WTC11 (cell line): ENCODE measurements around the gene HSD11B1L. TPM values are rescaled to one million over a fixed set of nuclear protein-coding genes. Genes with fewer than 3 reads are reported as not detected.

Experiments used
- ATAC-seq: fragments of 200-7000 bp; cut with Tn5 transposase; 2 replicates; pipeline ENCODE4 v1.10.0; 2021; ENCODE audit warnings: mild to moderate bottlenecking, moderate library complexity
- CTCF ChIA-PET: fragments of 300-600 bp; sonication (Branson Sonifier 250); formaldehyde crosslinking; loops from one replicate; lab custom pipeline; 2021; ENCODE audit warnings: antibody characterized with exemption; lab: Charles Lee
- POLR2A ChIA-PET: fragments of 350-600 bp; sonication (Branson Sonifier 250); formaldehyde crosslinking; loops from one replicate; lab custom pipeline; 2021; ENCODE audit warnings: antibody characterized with exemption; lab: Charles Lee
- DNase-seq: peaks from one replicate; pipeline ENCODE4 v3.0.0; 2021; ENCODE audit warnings: low spot score
- H3K27ac Mint-ChIP-seq: 2 replicates; pipeline ENCODE4 v1.8.0; 2021; ENCODE audit warnings: mixed read lengths
- H3K27me3 Mint-ChIP-seq: 2 replicates; pipeline ENCODE4 v1.8.0; 2021; ENCODE audit warnings: low read depth, mild to moderate bottlenecking, moderate library complexity, mixed read lengths
- H3K36me3 Mint-ChIP-seq: 2 replicates; pipeline ENCODE4 v1.8.0; 2021; ENCODE audit warnings: mixed read lengths
- H3K4me1 Mint-ChIP-seq: 2 replicates; pipeline ENCODE4 v1.8.0; 2022; ENCODE audit warnings: mixed read lengths
- H3K4me3 Mint-ChIP-seq: 2 replicates; pipeline ENCODE4 v1.8.0; 2021; ENCODE audit warnings: mild to moderate bottlenecking, moderate library complexity, mixed read lengths
- H3K9me3 Mint-ChIP-seq: 2 replicates; pipeline ENCODE4 v1.8.0; 2021; ENCODE audit warnings: mixed read lengths
- ATF1 ChIP-seq: sonication (generic); formaldehyde crosslinking; IDR thresholded peaks from 2 replicates; pipeline ENCODE4 v1.8.1; 2023; ENCODE audit warnings: mild to moderate bottlenecking, moderate library complexity, missing genetic modification reagents
- CTCF ChIP-seq: fragments of 200-600 bp; IDR thresholded peaks from 2 replicates; pipeline ENCODE4 v1.8.0; 2022; ENCODE audit warnings: antibody characterized with exemption
- EMX1 ChIP-seq: fragments of 250-450 bp; sonication (Bioruptor Pico); IDR thresholded peaks from 2 replicates; pipeline ENCODE4 v1.8.0; 2021; ENCODE audit warnings: mild to moderate bottlenecking
- ERG ChIP-seq: fragments of 250-450 bp; sonication (Bioruptor Pico); IDR thresholded peaks from 2 replicates; pipeline ENCODE4 v1.8.0; 2021; ENCODE audit warnings: mild to moderate bottlenecking
- ESRRA ChIP-seq: sonication (generic); formaldehyde crosslinking; IDR thresholded peaks from 2 replicates; pipeline ENCODE4 v1.8.1; 2022; ENCODE audit warnings: mild to moderate bottlenecking, missing genetic modification reagents, borderline replicate concordance
- ETV6 ChIP-seq: sonication (generic); formaldehyde crosslinking; IDR thresholded peaks from 2 replicates; pipeline ENCODE4 v1.8.1; 2022; ENCODE audit warnings: mild to moderate bottlenecking, missing genetic modification reagents
- FOXJ3 ChIP-seq: sonication (generic); formaldehyde crosslinking; IDR thresholded peaks from 2 replicates; pipeline ENCODE4 v1.9.0; 2021; ENCODE audit warnings: missing genetic modification reagents, mild to moderate bottlenecking, borderline replicate concordance
- FOXP4 ChIP-seq: sonication (generic); formaldehyde crosslinking; IDR thresholded peaks from 2 replicates; pipeline ENCODE4 v1.8.0; 2022; ENCODE audit warnings: mild to moderate bottlenecking, missing genetic modification reagents
- GRHL2 ChIP-seq: fragments of 250-450 bp; sonication (Bioruptor Pico); IDR thresholded peaks from 2 replicates; pipeline ENCODE4 v1.8.0; 2022; ENCODE audit warnings: mild to moderate bottlenecking, moderate library complexity; ENCODE audit not compliant: insufficient replicate concordance, severe bottlenecking
- HMGXB4 ChIP-seq: sonication (generic); formaldehyde crosslinking; IDR thresholded peaks from 2 replicates; pipeline ENCODE4 v1.8.1; 2023; ENCODE audit warnings: mild to moderate bottlenecking, moderate library complexity, missing genetic modification reagents
- JUN ChIP-seq: sonication (generic); formaldehyde crosslinking; IDR thresholded peaks from 2 replicates; pipeline ENCODE4 v1.8.0; 2023; ENCODE audit warnings: mild to moderate bottlenecking, missing genetic modification reagents
- MAX ChIP-seq: sonication (generic); formaldehyde crosslinking; IDR thresholded peaks from 2 replicates; pipeline ENCODE4 v1.8.0; 2022; ENCODE audit warnings: mild to moderate bottlenecking, missing genetic modification reagents
- MYBL2 ChIP-seq: sonication (generic); formaldehyde crosslinking; IDR thresholded peaks from 2 replicates; pipeline ENCODE4 v1.8.1; 2023; ENCODE audit warnings: mild to moderate bottlenecking, moderate library complexity, missing genetic modification reagents
- NR1H2 ChIP-seq: sonication (generic); formaldehyde crosslinking; IDR thresholded peaks from 2 replicates; pipeline ENCODE4 v1.9.0; 2021; ENCODE audit warnings: mild to moderate bottlenecking, moderate library complexity, missing genetic modification reagents
- NR3C1 ChIP-seq: sonication (generic); formaldehyde crosslinking; conservative IDR thresholded peaks from 2 replicates; pipeline ENCODE4 v1.8.1; 2023; ENCODE audit warnings: low read depth, mild to moderate bottlenecking, missing genetic modification reagents
- OVOL2 ChIP-seq: fragments of 250-450 bp; sonication (Bioruptor Pico); IDR thresholded peaks from 2 replicates; pipeline ENCODE4 v1.9.0; 2021; ENCODE audit warnings: mild to moderate bottlenecking, borderline replicate concordance
- RORB ChIP-seq: fragments of 250-450 bp; sonication (Bioruptor Pico); IDR thresholded peaks from 2 replicates; pipeline ENCODE4 v1.9.0; 2021; ENCODE audit warnings: mild to moderate bottlenecking
- SMAD3 ChIP-seq: sonication (generic); formaldehyde crosslinking; IDR thresholded peaks from 2 replicates; pipeline ENCODE4 v1.8.0; 2022; ENCODE audit warnings: missing genetic modification reagents, mild to moderate bottlenecking, borderline replicate concordance
- SOX15 ChIP-seq: fragments of 250-450 bp; sonication (Bioruptor Pico); IDR thresholded peaks from 2 replicates; pipeline ENCODE4 v1.9.0; 2021; ENCODE audit warnings: mild to moderate bottlenecking
- TEAD4 ChIP-seq: sonication (generic); formaldehyde crosslinking; IDR thresholded peaks from 2 replicates; pipeline ENCODE4 v1.8.0; 2022; ENCODE audit warnings: mild to moderate bottlenecking, missing genetic modification reagents
- ZNF121 ChIP-seq: sonication (generic); formaldehyde crosslinking; IDR thresholded peaks from 2 replicates; pipeline ENCODE4 v1.8.0; 2023; ENCODE audit warnings: missing genetic modification reagents
- ZNF138 ChIP-seq: sonication (generic); formaldehyde crosslinking; conservative IDR thresholded peaks from 2 replicates; pipeline ENCODE4 v1.8.1; 2022; ENCODE audit warnings: mild to moderate bottlenecking, moderate library complexity, missing genetic modification reagents
- ZNF263 ChIP-seq: sonication (generic); formaldehyde crosslinking; IDR thresholded peaks from 2 replicates; pipeline ENCODE4 v1.8.1; 2022; ENCODE audit warnings: low read depth, mild to moderate bottlenecking, moderate library complexity, missing genetic modification reagents
- ZNF317 ChIP-seq: sonication (generic); formaldehyde crosslinking; IDR thresholded peaks from 2 replicates; pipeline ENCODE4 v1.8.1; 2023; ENCODE audit warnings: low read depth, mild to moderate bottlenecking, moderate library complexity, missing genetic modification reagents, borderline replicate concordance
- ZNF396 ChIP-seq: fragments of 250-450 bp; sonication (Bioruptor Pico); IDR thresholded peaks from 2 replicates; pipeline ENCODE4 v1.8.0; 2021; ENCODE audit warnings: mild to moderate bottlenecking, moderate library complexity, borderline replicate concordance
- ZNF512 ChIP-seq: sonication (generic); formaldehyde crosslinking; IDR thresholded peaks from 2 replicates; pipeline ENCODE4 v1.8.1; 2022; ENCODE audit warnings: missing genetic modification reagents, borderline replicate concordance
- total RNA-seq: library from RNA; stranded (reverse); gene quantifications from 3 replicates; pipeline ENCODE4 v1.2.3, GENCODE V29; 2021

The HSD11B1L gene
- total RNA-seq, 1 experiment from 2014 or later = 11.8 TPM

GRCh38 chr19:5663904-5664303 lies 16.9 kb upstream of the HSD11B1L start:
- TF ChIP-seq ZNF121 (no peak), SMAD3 (no peak), FOXJ3 (CRISPR knock-in tag) (no peak), OVOL2 (no peak), SOX15 (no peak), MYBL2 (CRISPR knock-in tag) (no peak), HMGXB4 (no peak), NR3C1 (CRISPR knock-in tag) (no peak), ETV6 (CRISPR knock-in tag) (no peak), ZNF263 (CRISPR knock-in tag) (no peak), JUN (CRISPR knock-in tag) (no peak)

GRCh38 chr19:5664515-5664914 lies 16.3 kb upstream of the HSD11B1L start:
- Mint-ChIP-seq H3K27ac (no peak overlapping the region), H3K4me3 (no peak overlapping the region), H3K36me3 (peaks cover 75% of the 10 kb centered on the region), H3K27me3 (no peaks in the 10 kb centered on the region), H3K9me3 (no peaks in the 10 kb centered on the region), H3K4me1 (peaks cover 11% of the 10 kb centered on the region)
- POLR2A ChIA-PET = interaction anchor here (0.5 kb wide), 1 partner anchor 227 kb away, joined by 3 read pairs; no protein-coding TSS in a partner anchor
- CTCF ChIA-PET = interaction anchor here (0.9 to 4.1 kb wide), 2 partner anchors 23 to 25 kb away, joined by 3 to 15 read pairs; no protein-coding TSS in a partner anchor
- DNase-seq = no peak
- no peak for ATAC-seq
- TF ChIP-seq ZNF121 (no peak), ZNF396 (CRISPR knock-in tag) (no peak), ZNF317 (CRISPR knock-in tag) (no peak), ESRRA (CRISPR knock-in tag) (no peak), TEAD4 (CRISPR knock-in tag) (no peak), EMX1 (CRISPR knock-in tag) (no peak), ZNF512 (CRISPR knock-in tag) (no peak), ATF1 (no peak), GRHL2 (no peak), SMAD3 (no peak), NR1H2 (CRISPR knock-in tag) (no peak), ETV6 (CRISPR knock-in tag) (no peak), MAX (no peak), ERG (CRISPR knock-in tag) (no peak), CTCF (no peak), RORB (CRISPR knock-in tag) (no peak), FOXP4 (CRISPR knock-in tag) (no peak), ZNF138 (no peak), HMGXB4 (no peak)

More at GRCh38 chr19:5663904-5664303, 16.9 kb upstream of the HSD11B1L start:
- no peak overlapping the region for H3K27ac Mint-ChIP-seq
- H3K27me3 Mint-ChIP-seq = no peaks in the 10 kb centered on the region
- H3K4me3 Mint-ChIP-seq = no peak overlapping the region
- H3K9me3 Mint-ChIP-seq = no peaks in the 10 kb centered on the region
- ChIA-PET CTCF (no interaction called here), POLR2A (no interaction called here)
- DNase-seq (no peak), ATAC-seq (no peak)
- peaks cover 11% of the 10 kb centered on the region for H3K4me1 Mint-ChIP-seq
- peaks cover 71% of the 10 kb centered on the region for H3K36me3 Mint-ChIP-seq
